ENCODE results near the gene TST.

The TST gene

GRCh38 chr22:37008365-37008764 is 10.9 kb downstream of the TST start:
- H3K36me3 ChIP-seq (ENCODE audit: control insufficient read depth, insufficient read depth, low read length) = no peaks in the 10 kb centered on the region
- DNase-seq (ENCODE audit: extremely low read depth, insufficient read length) = no peak
- TF ChIP-seq, protein P1, sequence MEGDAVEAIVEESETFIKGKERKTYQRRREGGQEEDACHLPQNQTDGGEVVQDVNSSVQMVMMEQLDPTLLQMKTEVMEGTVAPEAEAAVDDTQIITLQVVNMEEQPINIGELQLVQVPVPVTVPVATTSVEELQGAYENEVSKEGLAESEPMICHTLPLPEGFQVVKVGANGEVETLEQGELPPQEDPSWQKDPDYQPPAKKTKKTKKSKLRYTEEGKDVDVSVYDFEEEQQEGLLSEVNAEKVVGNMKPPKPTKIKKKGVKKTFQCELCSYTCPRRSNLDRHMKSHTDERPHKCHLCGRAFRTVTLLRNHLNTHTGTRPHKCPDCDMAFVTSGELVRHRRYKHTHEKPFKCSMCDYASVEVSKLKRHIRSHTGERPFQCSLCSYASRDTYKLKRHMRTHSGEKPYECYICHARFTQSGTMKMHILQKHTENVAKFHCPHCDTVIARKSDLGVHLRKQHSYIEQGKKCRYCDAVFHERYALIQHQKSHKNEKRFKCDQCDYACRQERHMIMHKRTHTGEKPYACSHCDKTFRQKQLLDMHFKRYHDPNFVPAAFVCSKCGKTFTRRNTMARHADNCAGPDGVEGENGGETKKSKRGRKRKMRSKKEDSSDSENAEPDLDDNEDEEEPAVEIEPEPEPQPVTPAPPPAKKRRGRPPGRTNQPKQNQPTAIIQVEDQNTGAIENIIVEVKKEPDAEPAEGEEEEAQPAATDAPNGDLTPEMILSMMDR (IDR thresholded peaks at IDR 0.05; ENCODE audit: insufficient read depth, low read length, poor library complexity, severe bottlenecking) = no peak
- no peaks in the 10 kb centered on the region; the same call in none of the 2 replicates for H3K27me3 ChIP-seq (replicated peaks; ENCODE audit: control insufficient read depth, insufficient read depth, low read length)
- no peak overlapping the region for H3K4me3 ChIP-seq (replicated peaks; ENCODE audit: low read depth, low read length)

GRCh38 chr22:37007651-37008050 is 11.6 kb downstream of the TST start:
- TF ChIP-seq, protein P1 (IDR thresholded peaks at IDR 0.05; ENCODE audit: insufficient read depth, low read length, poor library complexity, severe bottlenecking) = no peak
- no peak for DNase-seq (ENCODE audit: extremely low read depth, insufficient read length)
- H3K36me3 ChIP-seq (ENCODE audit: control insufficient read depth, insufficient read depth, low read length) = no peaks in the 10 kb centered on the region
- no peak overlapping the region for H3K4me3 ChIP-seq (replicated peaks; ENCODE audit: low read depth, low read length)
- no peaks in the 10 kb centered on the region; the same call in none of the 2 replicates for H3K27me3 ChIP-seq (replicated peaks; ENCODE audit: control insufficient read depth, insufficient read depth, low read length)

DNA sequence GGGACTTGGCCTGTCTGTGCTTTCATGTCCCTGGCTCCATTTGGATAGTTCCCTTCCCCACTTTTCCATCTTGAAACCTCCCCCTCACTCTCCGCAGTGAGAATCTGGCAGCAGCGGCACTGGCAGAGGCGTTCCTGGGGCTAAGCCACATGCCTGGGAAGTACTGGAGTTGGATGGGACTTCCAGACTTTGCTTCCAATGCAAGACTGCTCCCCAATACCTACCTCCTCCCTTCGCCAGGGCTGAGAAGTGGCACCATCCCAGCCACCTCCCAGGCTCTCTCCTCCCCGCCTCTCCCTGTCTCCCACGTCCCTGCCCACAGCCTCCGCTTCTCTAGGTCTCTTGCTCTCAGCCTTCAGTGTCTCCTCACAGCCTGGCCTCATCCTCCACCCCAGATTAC is 16.6 kb downstream of the TST start:
- no peak overlapping the region for H3K4me3 ChIP-seq (replicated peaks; ENCODE audit: low read depth, low read length)
- no peaks in the 10 kb centered on the region; the same call in none of the 2 replicates for H3K27me3 ChIP-seq (replicated peaks; ENCODE audit: control insufficient read depth, insufficient read depth, low read length)
- TF ChIP-seq, protein P1 (IDR thresholded peaks at IDR 0.05; ENCODE audit: insufficient read depth, low read length, poor library complexity, severe bottlenecking) = no peak
- no peaks in the 10 kb centered on the region for H3K36me3 ChIP-seq (ENCODE audit: control insufficient read depth, insufficient read depth, low read length)
- DNase-seq (ENCODE audit: extremely low read depth, insufficient read length) = no peak

DNA sequence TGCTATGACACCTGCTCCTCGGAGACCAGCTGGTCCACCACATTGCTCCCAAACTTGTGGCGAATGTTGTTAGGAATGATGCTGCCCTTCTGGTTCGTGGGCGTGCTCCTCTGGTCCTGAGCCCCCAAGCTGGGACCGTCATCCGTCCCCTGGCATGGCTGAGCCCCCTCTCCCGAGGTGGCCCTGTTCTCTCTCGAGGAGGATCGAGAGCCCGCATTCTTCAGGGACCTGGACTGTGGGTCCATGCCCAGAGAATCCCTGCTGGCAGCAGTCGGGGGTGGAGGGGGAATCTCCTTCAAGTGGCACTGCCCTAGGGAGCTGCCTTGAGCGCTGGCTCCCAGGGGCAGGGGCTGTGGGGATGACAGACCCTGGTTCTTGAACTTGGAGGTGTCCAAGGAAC is 17.4 kb downstream of the TST start:
- Histone ChIP-seq H3K36me3 (ENCODE audit: control insufficient read depth, insufficient read depth, low read length) (no peaks in the 10 kb centered on the region), H3K27me3 (replicated peaks; ENCODE audit: control insufficient read depth, insufficient read depth, low read length) (no peaks in the 10 kb centered on the region; the same call in none of the 2 replicates), H3K4me3 (replicated peaks; ENCODE audit: low read depth, low read length) (no peak overlapping the region)
- DNase-seq (ENCODE audit: extremely low read depth, insufficient read length) = no peak
- TF ChIP-seq, protein P1 (IDR thresholded peaks at IDR 0.05; ENCODE audit: insufficient read depth, low read length, poor library complexity, severe bottlenecking) = no peak

GRCh38 chr22:37000676-37001534 is 18.3 kb downstream of the TST start:
- Histone ChIP-seq H3K36me3 (ENCODE audit: control insufficient read depth, insufficient read depth, low read length) (no peaks in the 10 kb centered on the region), H3K4me3 (replicated peaks; ENCODE audit: low read depth, low read length) (no peak overlapping the region), H3K27me3 (replicated peaks; ENCODE audit: control insufficient read depth, insufficient read depth, low read length) (no peaks in the 10 kb centered on the region; the same call in none of the 2 replicates)
- TF ChIP-seq, protein P1 (IDR thresholded peaks at IDR 0.05; ENCODE audit: insufficient read depth, low read length, poor library complexity, severe bottlenecking) = no peak
- DNase-seq (ENCODE audit: extremely low read depth, insufficient read length) = no peak
